ENCODE measurements around the gene AGAP3.

AGAP3 gene

GRCh38 chr7:151078233-151079040 lies 7.8 kb upstream of the AGAP3 start:
- DNase-seq: peak; percentile 68
- peaks cover 61% of the 10 kb centered on the region for H3K36me3 ChIP-seq
- no peak for TF ChIP-seq CTCF (IDR thresholded peaks at IDR 0.05; ENCODE audit: low read depth, low read length)
- H3K9me3 ChIP-seq (ENCODE audit: severe bottlenecking): no peaks in the 10 kb centered on the region
- H3K27me3 ChIP-seq (ENCODE audit: insufficient read depth, low read depth, severe bottlenecking): no peaks in the 10 kb centered on the region
- H3K27ac ChIP-seq: peak overlapping the region; percentile 5; the same call in 1 of the 2 replicates
- no peak overlapping the region for H3K4me3 ChIP-seq (ENCODE audit: low read depth, low read length)

GRCh38 chr7:151079199-151079910 lies 6.9 kb upstream of the AGAP3 start:
- Histone ChIP-seq H3K4me3 (ENCODE audit: low read depth, low read length) (peak overlapping the region; percentile 80), H3K27me3 (ENCODE audit: insufficient read depth, low read depth, severe bottlenecking) (no peaks in the 10 kb centered on the region), H3K36me3 (peaks cover 52% of the 10 kb centered on the region), H3K27ac (peak overlapping the region; percentile 98), H3K9me3 (ENCODE audit: severe bottlenecking) (no peaks in the 10 kb centered on the region)
- TF ChIP-seq CTCF (IDR thresholded peaks at IDR 0.05; ENCODE audit: low read depth, low read length): no peak
- no peak for DNase-seq

GRCh38 chr7:151080067-151080521 lies 6.2 kb upstream of the AGAP3 start:
- peak overlapping the region; percentile 80 for H3K4me3 ChIP-seq (ENCODE audit: low read depth, low read length)
- H3K36me3 ChIP-seq: peaks cover 44% of the 10 kb centered on the region
- no peaks in the 10 kb centered on the region for H3K27me3 ChIP-seq (ENCODE audit: insufficient read depth, low read depth, severe bottlenecking)
- H3K9me3 ChIP-seq (ENCODE audit: severe bottlenecking): no peaks in the 10 kb centered on the region
- peak; percentile 57 for DNase-seq
- H3K27ac ChIP-seq: peak overlapping the region; percentile 98
- TF ChIP-seq CTCF (IDR thresholded peaks at IDR 0.05; ENCODE audit: low read depth, low read length): no peak

GRCh38 chr7:151080522-151081169 lies 5.6 kb upstream of the AGAP3 start, which contains the start of gene FASTK:
TSS of gene FASTK (minus strand) at chr7:151080809. CDS start at chr7:151080766, 43 bp downstream.
- H3K9me3 ChIP-seq (ENCODE audit: severe bottlenecking): no peaks in the 10 kb centered on the region
- H3K27ac ChIP-seq: peak within 1 kb of the TSS; percentile 98
- TF ChIP-seq CTCF (IDR thresholded peaks at IDR 0.05; ENCODE audit: low read depth, low read length): no peak
- H3K27me3 ChIP-seq (ENCODE audit: insufficient read depth, low read depth, severe bottlenecking): no peaks in the 10 kb centered on the region
- H3K36me3 ChIP-seq: peaks cover 39% of the 10 kb centered on the region
- H3K4me3 ChIP-seq (ENCODE audit: low read depth, low read length): peak within 1 kb of the TSS; percentile 80
- peak; percentile 92 for DNase-seq

GRCh38 chr7:151081170-151082101 lies 4.8 kb upstream of the AGAP3 start:
- H3K27me3 ChIP-seq (ENCODE audit: insufficient read depth, low read depth, severe bottlenecking): no peaks in the 10 kb centered on the region
- no peak for DNase-seq
- H3K4me3 ChIP-seq (ENCODE audit: low read depth, low read length): peak overlapping the region; percentile 80
- no peaks in the 10 kb centered on the region for H3K9me3 ChIP-seq (ENCODE audit: severe bottlenecking)
- H3K27ac ChIP-seq: peak overlapping the region; percentile 98
- peaks cover 31% of the 10 kb centered on the region for H3K36me3 ChIP-seq
- no peak for TF ChIP-seq CTCF (IDR thresholded peaks at IDR 0.05; ENCODE audit: low read depth, low read length)
